BJ (cell line): ENCODE data around the gene RLN3. TPM values are rescaled to one million over a fixed set of nuclear protein-coding genes. Genes with fewer than 3 reads are reported as not detected.
"Not testable (repeated sequence)": the region's sequence is repeated elsewhere in the genome, so short reads cannot be mapped to it uniquely, and the experiment has no call there.

Source experiments
- CTCF ChIA-PET: fragments of 350-600 bp; formaldehyde crosslinking; extraction: SDS; loops from one replicate; lab custom pipeline; 2021; ENCODE audit warnings: antibody characterized with exemption, inconsistent platforms; lab: Yijun Ruan, JAX
- POLR2A ChIA-PET: fragments of 300-600 bp; sonication (Branson Sonifier 250); formaldehyde crosslinking; extraction: SDS; loops from one replicate; lab custom pipeline; 2021; ENCODE audit warnings: antibody characterized with exemption; lab: Charles Lee
- DNase-seq: peaks from one replicate; pipeline ENCODE4 v3.0.0-alpha.2; 2011; ENCODE audit warnings: low read depth
- H3K27me3 ChIP-seq: 2 replicates; pipeline ENCODE4 v1.6.0; 2011; ENCODE audit warnings: low read length; ENCODE audit not compliant: control insufficient read depth, insufficient read depth
- H3K36me3 ChIP-seq: 2 replicates; pipeline ENCODE4 v1.5.1; 2011; ENCODE audit warnings: low read length; ENCODE audit not compliant: control insufficient read depth, insufficient read depth
- H3K4me3 ChIP-seq: 2 replicates; pipeline ENCODE4 v1.5.1; 2011; ENCODE audit warnings: low read depth, mild to moderate bottlenecking, control low read depth, low read length
- CTCF ChIP-seq: IDR thresholded peaks from 2 replicates; pipeline ENCODE4 v1.5.1; 2011; ENCODE audit warnings: low read depth, mild to moderate bottlenecking, control low read depth, inconsistent platforms, low read length, moderate library complexity; ENCODE audit not compliant: insufficient read depth
- polyA plus RNA-seq: library from polyadenylated mRNA; depleted of rRNA; stranded (reverse); fragments of >200 nt; gene quantifications from 2 replicates; pipeline ENCODE4 v1.2.3, GENCODE V29; 2011

RLN3 gene
- polyA plus RNA-seq, 1 experiment = not detected

GRCh38 chr19:14031719-14032480 is 4.0 kb downstream of the RLN3 start, which contains the start of gene IL27RA:
Gene IL27RA, plus strand, starts transcription at chr19:14031762. Its CDS starts 111 bp downstream, at chr19:14031873.
- ChIA-PET POLR2A (no interaction called here), CTCF (interaction anchor here (0.6 to 2.3 kb wide), 32 partner anchors 9 to 386 kb away, joined by 3 to 21 read pairs (median 4); partner anchors contain the start of genes ADGRE5, PALM3, PODNL1 and PRKACA)
- Histone ChIP-seq H3K4me3 (peak within 1 kb of the TSS; percentile 61), H3K27me3 (peaks cover 6% of the 10 kb centered on the region), H3K36me3 (no peaks in the 10 kb centered on the region)
- DNase-seq = no peak
- peak; percentile 87 for TF ChIP-seq CTCF

- CTCF ChIA-PET = interaction anchor here (0.7 to 1.3 kb wide), 3 partner anchors 9 to 19 kb away, joined by 3 to 4 read pairs (median 3); no protein-coding TSS in a partner anchor
These were observed 6.0 kb downstream of the RLN3 start for GRCh38 chr19:14033946-14034345.

DNA sequence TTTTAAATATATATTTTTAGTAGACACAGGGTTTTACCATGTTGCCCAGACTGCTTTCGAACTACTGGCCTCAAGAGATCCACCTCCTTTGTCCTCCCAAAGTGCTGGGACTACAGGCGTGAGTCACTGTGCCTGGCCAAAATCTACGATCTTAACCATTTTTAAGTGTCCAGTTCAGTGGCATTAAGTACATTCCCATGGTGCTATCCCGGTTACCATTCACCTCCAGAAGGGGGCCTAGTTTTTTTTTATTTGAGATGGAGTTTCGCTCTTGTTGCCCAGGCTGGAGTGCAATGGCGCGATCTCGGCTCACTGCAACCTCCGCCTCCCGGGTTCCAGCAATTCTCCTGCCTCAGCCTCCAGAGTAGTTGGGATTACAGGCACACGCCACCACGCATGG is 7.2 kb downstream of the RLN3 start:
- H3K36me3 ChIP-seq, H3K4me3 ChIP-seq, H3K27me3 ChIP-seq, POLR2A ChIA-PET, DNase-seq: not testable (repeated sequence)
- CTCF ChIA-PET = interaction anchor here (1.0 to 2.1 kb wide), 4 partner anchors 13 to 24 kb away, joined by 4 to 9 read pairs (median 4); no protein-coding TSS in a partner anchor

More at GRCh38 chr19:14033946-14034345, 6.0 kb downstream of the RLN3 start:
- no peaks in the 10 kb centered on the region for H3K27me3 ChIP-seq
- POLR2A ChIA-PET = no interaction called here
- no peak for DNase-seq
- H3K4me3 ChIP-seq = no peak overlapping the region
- no peaks in the 10 kb centered on the region for H3K36me3 ChIP-seq
- TF ChIP-seq CTCF = no peak

DNA sequence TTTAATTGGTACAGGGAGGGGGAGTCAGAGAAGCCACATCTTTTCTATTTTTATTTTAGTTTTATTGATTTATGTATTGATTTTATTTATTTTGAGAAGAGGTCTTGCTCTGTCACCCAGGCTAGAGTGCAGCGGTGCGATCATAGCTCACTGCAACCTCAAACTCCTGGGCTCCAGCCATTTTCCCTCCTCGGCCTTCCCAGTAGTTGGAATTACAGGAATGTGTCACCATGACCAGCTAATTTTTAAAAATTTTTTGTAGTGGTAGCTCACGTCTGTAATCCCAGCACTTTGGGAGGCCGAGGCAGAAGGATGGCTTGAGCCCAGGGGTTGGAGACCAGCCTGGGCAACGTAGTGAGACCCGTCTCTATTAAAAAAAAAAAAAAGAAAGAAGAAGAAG is 7.8 kb downstream of the RLN3 start:
- TF ChIP-seq CTCF = no peak
- ChIA-PET POLR2A (no interaction called here), CTCF (interaction anchor here (0.7 to 2.1 kb wide), 5 partner anchors 10 to 152 kb away, joined by 3 to 9 read pairs (median 4); no protein-coding TSS in a partner anchor)
- Histone ChIP-seq H3K4me3 (no peak overlapping the region), H3K36me3 (no peaks in the 10 kb centered on the region), H3K27me3 (no peaks in the 10 kb centered on the region)
- no peak for DNase-seq

GRCh38 chr19:14039181-14039580 is 11.2 kb downstream of the RLN3 start:
- Histone ChIP-seq H3K4me3 (no peak overlapping the region), H3K27me3 (no peaks in the 10 kb centered on the region), H3K36me3 (no peaks in the 10 kb centered on the region)
- TF ChIP-seq CTCF = no peak
- ChIA-PET POLR2A (no interaction called here), CTCF (interaction anchor here (2.8 kb wide), 1 partner anchor 20 kb away, joined by 18 read pairs; no protein-coding TSS in a partner anchor)
- no peak for DNase-seq
